Cardiac muscle cell (in vitro differentiated cells and primary cell): ENCODE results near the gene APRT. TPM values are rescaled to one million over a fixed set of nuclear protein-coding genes. Genes with fewer than 3 reads are reported as not detected.

Experiments used
- DNase-seq, 2 donors: peaks; one replicate each; pipeline versions ENCODE4 v3.0.0 to v3.0.0-alpha.2; 2010 to 2017; ENCODE audit warnings: low read depth in 1 of 2, low spot score in 1 of 2
- H3K27ac ChIP-seq: fragments of 200-600 bp; sonication (generic); 2 replicates; pipeline ENCODE4 v1.5.1; 2016
- H3K27me3 ChIP-seq: fragments of 200-600 bp; sonication (generic); 2 replicates; pipeline ENCODE4 v1.6.0; 2016; ENCODE audit warnings: control low read depth
- H3K36me3 ChIP-seq: fragments of 200-600 bp; sonication (generic); 2 replicates; pipeline ENCODE4 v1.5.1; 2016; ENCODE audit warnings: control low read depth
- H3K4me1 ChIP-seq: fragments of 200-600 bp; sonication (generic); 2 replicates; pipeline ENCODE4 v1.8.1; 2017; ENCODE audit warnings: low read depth, mild to moderate bottlenecking, mixed run types
- H3K4me3 ChIP-seq: fragments of 200-600 bp; sonication (generic); 2 replicates; pipeline ENCODE4 v1.5.1; 2016; ENCODE audit warnings: mild to moderate bottlenecking
- H3K9me3 ChIP-seq: fragments of 200-600 bp; sonication (generic); 2 replicates; pipeline ENCODE4 v1.5.1; 2017; ENCODE audit warnings: low read depth, mild to moderate bottlenecking, control low read depth
- CTCF ChIP-seq: IDR thresholded peaks from 2 replicates; pipeline ENCODE4 v1.5.1; 2012; ENCODE audit warnings: low read depth, mild to moderate bottlenecking, low read length
- polyA plus RNA-seq: library from polyadenylated mRNA; unstranded; fragments of >200 nt; fragmentation: Nextera tagmentation; extraction: Ambion mirVana; gene quantifications from 2 replicates; pipeline ENCODE4 v1.2.1, GENCODE V29; 2016
- total RNA-seq: library from RNA; depleted of rRNA; stranded (reverse); fragments of >200 nt; gene quantifications from 2 replicates; pipeline ENCODE4 v1.2.3, GENCODE V29; 2016

The APRT gene
- total and polyA plus RNA-seq, 2 experiments from 2014 or later: 123 to 169 TPM

GRCh38 chr16:88856828-88857727 lies 45.4 kb upstream of the APRT start, which contains the start of the genes GALNS and TRAPPC2L:
Gene GALNS (minus strand): TSS chr16:88856947. CDS start chr16:88856877, 70 bp downstream.
Gene TRAPPC2L (plus strand): TSS chr16:88857127. CDS start chr16:88857151, 24 bp downstream.
- peak within 1 kb of the TSS; percentile 75 for H3K4me3 ChIP-seq

GRCh38 chr16:88856122-88856827 lies 44.5 kb upstream of the APRT start:
- no peak for TF ChIP-seq CTCF
- Histone ChIP-seq H3K36me3 (peaks cover 4% of the 10 kb centered on the region), H3K27me3 (no peaks in the 10 kb centered on the region), H3K4me3 (peak overlapping the region; percentile 75), H3K9me3 (no peaks in the 10 kb centered on the region), H3K4me1 (no peaks in the 10 kb centered on the region), H3K27ac (no peak overlapping the region)
- DNase-seq: peak in 1 of 2 donors; percentile 31

More at GRCh38 chr16:88856828-88857727, 45.4 kb upstream of the APRT start, which contains the start of the genes GALNS and TRAPPC2L:
- no peaks in the 10 kb centered on the region for H3K4me1 ChIP-seq
- TF ChIP-seq CTCF: no peak
- H3K36me3 ChIP-seq: peaks cover 4% of the 10 kb centered on the region
- DNase-seq: peak; percentile 98 to 99
- no peaks in the 10 kb centered on the region for H3K9me3 ChIP-seq
- peak within 1 kb of the TSS; percentile 78 for H3K27ac ChIP-seq
- no peaks in the 10 kb centered on the region for H3K27me3 ChIP-seq

GRCh38 chr16:88855736-88856121 lies 44.0 kb upstream of the APRT start:
- TF ChIP-seq CTCF: no peak
- peak overlapping the region; percentile 75 for H3K4me3 ChIP-seq
- no peaks in the 10 kb centered on the region for H3K4me1 ChIP-seq
- H3K9me3 ChIP-seq: no peaks in the 10 kb centered on the region
- peaks cover 4% of the 10 kb centered on the region for H3K36me3 ChIP-seq
- no peak overlapping the region for H3K27ac ChIP-seq
- H3K27me3 ChIP-seq: no peaks in the 10 kb centered on the region
- DNase-seq: no peak

GRCh38 chr16:88855176-88855575 lies 43.4 kb upstream of the APRT start:
- no peak for DNase-seq
- Histone ChIP-seq H3K4me1 (no peaks in the 10 kb centered on the region), H3K27me3 (no peaks in the 10 kb centered on the region), H3K9me3 (no peaks in the 10 kb centered on the region), H3K4me3 (no peak overlapping the region), H3K27ac (no peak overlapping the region), H3K36me3 (peaks cover 4% of the 10 kb centered on the region)
- TF ChIP-seq CTCF: no peak

- Histone ChIP-seq H3K27ac (no peak overlapping the region), H3K4me3 (no peak overlapping the region), H3K9me3 (no peaks in the 10 kb centered on the region), H3K27me3 (no peaks in the 10 kb centered on the region), H3K4me1 (no peaks in the 10 kb centered on the region), H3K36me3 (peaks cover 2% of the 10 kb centered on the region)
- TF ChIP-seq CTCF: no peak
- DNase-seq: no peak
Measured at GRCh38 chr16:88854306-88855111, 42.8 kb upstream of the APRT start.
